HG03520 (cell line): ENCODE results near the gene USP21.
"Not testable (repeated sequence)": the region's sequence is repeated elsewhere in the genome, so short reads cannot be mapped to it uniquely, and the experiment has no call there.

Experiments
- ATAC-seq: cut with Tn5 transposase; IDR thresholded peaks from one replicate; pipeline ENCODE4 v1.9.1; 2021; ENCODE audit warnings: mild to moderate bottlenecking, moderate library complexity; ENCODE audit not compliant: unreplicated experiment

USP21 gene

GRCh38 chr1:161159087-161159912 lies at the start of gene USP21:
Gene USP21 (plus strand): TSS chr1:161159500. CDS start chr1:161160641, 1,141 bp downstream.
- ATAC-seq = peak; percentile 72

- ATAC-seq = no peak
These were observed 48.2 kb upstream of the USP21 start for GRCh38 chr1:161111117-161111516.

GRCh38 chr1:161111527-161111926 lies 47.8 kb upstream of the USP21 start:
- ATAC-seq = no peak

GRCh38 chr1:161113915-161114314 lies 45.4 kb upstream of the USP21 start:
- ATAC-seq = no peak

- no peak for ATAC-seq
These were observed 44.7 kb upstream of the USP21 start for GRCh38 chr1:161114556-161114955.

- no peak for ATAC-seq
These were observed 44.1 kb upstream of the USP21 start for GRCh38 chr1:161115132-161115711.

GRCh38 chr1:161115961-161116360 lies 43.3 kb upstream of the USP21 start:
- not testable (repeated sequence) for ATAC-seq

- peak; percentile 60 for ATAC-seq
These were observed 41.3 kb upstream of the USP21 start, which contains the start of the genes NIT1 and PFDN2 for GRCh38 chr1:161117759-161118581. Gene NIT1 (plus strand): TSS chr1:161118105. CDS start chr1:161118177, 72 bp downstream. Gene PFDN2 (minus strand): TSS chr1:161118037. CDS start chr1:161118026, 11 bp downstream.

- ATAC-seq = no peak
These were observed 40.0 kb upstream of the USP21 start for GRCh38 chr1:161119092-161119903.

- no peak for ATAC-seq
These were observed 38.2 kb upstream of the USP21 start for GRCh38 chr1:161121042-161121650.

- no peak for ATAC-seq
These were observed 37.5 kb upstream of the USP21 start for GRCh38 chr1:161121834-161122233.

GRCh38 chr1:161122967-161123366 lies 36.3 kb upstream of the USP21 start:
- ATAC-seq = no peak

- no peak for ATAC-seq
These were observed 31.7 kb upstream of the USP21 start for GRCh38 chr1:161127649-161128048.

- ATAC-seq = no peak
These were observed 30.5 kb upstream of the USP21 start for GRCh38 chr1:161128591-161129420.

- ATAC-seq = no peak
These were observed 29.0 kb upstream of the USP21 start for GRCh38 chr1:161130266-161130665.

GRCh38 chr1:161131523-161132409 lies 27.5 kb upstream of the USP21 start:
- no peak for ATAC-seq

GRCh38 chr1:161132410-161133219 lies 26.7 kb upstream of the USP21 start, which contains the start of gene DEDD:
Gene DEDD (minus strand): TSS chr1:161132667. CDS start chr1:161124462, 8,205 bp downstream.
- peak; percentile 90 for ATAC-seq
